LNCaP clone FGC (cell line): ENCODE results near the gene PRF1.

ENCODE experiments used
- DNase-seq: peaks from one replicate; pipeline ENCODE4 v3.0.0-alpha.2; 2011; ENCODE audit warnings: low read depth
- H3K4me3 ChIP-seq: 2 replicates; pipeline ENCODE4 v1.5.1; 2011; ENCODE audit warnings: mild to moderate bottlenecking, low read depth, low read length, control low read depth
- CTCF ChIP-seq: IDR thresholded peaks from 2 replicates; pipeline ENCODE4 v1.5.1; 2012; ENCODE audit warnings: mild to moderate bottlenecking; ENCODE audit not compliant: control insufficient read depth, insufficient read depth; ENCODE audit errors: extremely low read depth

PRF1 gene

GRCh38 chr10:70620020-70620289 lies 17.4 kb upstream of the PRF1 start:
- DNase-seq = no peak
- no peak for TF ChIP-seq CTCF
- no peak overlapping the region for H3K4me3 ChIP-seq

- H3K4me3 ChIP-seq = no peak overlapping the region
- peak; percentile 42; the same call in 1 of the 2 replicates for TF ChIP-seq CTCF
- DNase-seq = no peak
These were observed 16.9 kb upstream of the PRF1 start for GRCh38 chr10:70619271-70620019.

- TF ChIP-seq CTCF = no peak
- no peak for DNase-seq
- no peak overlapping the region for H3K4me3 ChIP-seq
These were observed 16.1 kb upstream of the PRF1 start for GRCh38 chr10:70618663-70619062.

- DNase-seq = no peak
- no peak overlapping the region for H3K4me3 ChIP-seq
- TF ChIP-seq CTCF = no peak
These were observed 15.4 kb upstream of the PRF1 start for GRCh38 chr10:70617798-70618568.

- no peak for TF ChIP-seq CTCF
- H3K4me3 ChIP-seq = no peak overlapping the region
- DNase-seq = no peak
These were observed 14.2 kb upstream of the PRF1 start for GRCh38 chr10:70616761-70617160.

GRCh38 chr10:70615784-70616522 lies 13.4 kb upstream of the PRF1 start:
- no peak for DNase-seq
- no peak overlapping the region for H3K4me3 ChIP-seq
- no peak for TF ChIP-seq CTCF
